GM19240 (cell line): ENCODE data around the gene CREB3L1.

Source experiments
- DNase-seq: peaks from one replicate; pipeline ENCODE4 v3.0.0; 2011; ENCODE audit warnings: low spot score; ENCODE audit not compliant: insufficient read length

The CREB3L1 gene

GRCh38 chr11:46342239-46342638, 64.8 kb downstream of the CREB3L1 start:
- no peak for DNase-seq

GRCh38 chr11:46343520-46343919, 66.1 kb downstream of the CREB3L1 start:
- no peak for DNase-seq

GRCh38 chr11:46345131-46345597, 67.7 kb downstream of the CREB3L1 start:
- no peak for DNase-seq

DNA sequence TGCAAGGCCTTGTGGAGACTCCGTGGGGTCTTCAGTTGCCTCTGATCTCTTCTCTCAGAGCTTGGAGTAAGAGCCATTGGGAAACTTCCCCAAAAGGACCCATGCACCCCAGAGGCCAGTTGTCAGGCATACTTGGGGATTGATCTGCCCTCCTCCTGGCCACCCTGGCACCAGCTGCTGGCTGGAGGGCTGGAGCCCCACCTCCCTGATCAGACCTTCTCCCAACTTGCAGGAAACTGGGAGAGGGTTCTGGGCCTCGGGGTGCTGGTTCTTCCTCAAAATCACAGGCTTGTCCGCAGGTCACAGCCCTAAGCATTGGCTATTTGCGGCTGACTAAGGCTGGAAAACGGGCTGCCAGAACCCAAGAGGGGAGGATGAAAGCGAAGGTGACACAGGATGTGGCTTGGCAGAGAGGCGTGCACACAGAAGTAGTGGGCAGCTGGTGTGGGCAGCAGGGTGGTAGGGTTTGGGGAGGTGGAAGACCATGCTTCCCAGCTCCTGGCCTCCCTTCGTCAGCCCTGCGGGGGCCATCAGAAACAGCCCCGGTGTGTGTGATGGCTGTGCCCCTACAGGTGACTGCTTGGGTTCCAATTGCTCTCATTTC, 68.5 kb downstream of the CREB3L1 start:
- DNase-seq = no peak

- DNase-seq = peak; percentile 87
These were observed 69.6 kb downstream of the CREB3L1 start, which contains the start of gene DGKZ for GRCh38 chr11:46346886-46347636. Gene DGKZ (plus strand): TSS chr11:46347463. CDS start chr11:46347660, 197 bp downstream.

DNA sequence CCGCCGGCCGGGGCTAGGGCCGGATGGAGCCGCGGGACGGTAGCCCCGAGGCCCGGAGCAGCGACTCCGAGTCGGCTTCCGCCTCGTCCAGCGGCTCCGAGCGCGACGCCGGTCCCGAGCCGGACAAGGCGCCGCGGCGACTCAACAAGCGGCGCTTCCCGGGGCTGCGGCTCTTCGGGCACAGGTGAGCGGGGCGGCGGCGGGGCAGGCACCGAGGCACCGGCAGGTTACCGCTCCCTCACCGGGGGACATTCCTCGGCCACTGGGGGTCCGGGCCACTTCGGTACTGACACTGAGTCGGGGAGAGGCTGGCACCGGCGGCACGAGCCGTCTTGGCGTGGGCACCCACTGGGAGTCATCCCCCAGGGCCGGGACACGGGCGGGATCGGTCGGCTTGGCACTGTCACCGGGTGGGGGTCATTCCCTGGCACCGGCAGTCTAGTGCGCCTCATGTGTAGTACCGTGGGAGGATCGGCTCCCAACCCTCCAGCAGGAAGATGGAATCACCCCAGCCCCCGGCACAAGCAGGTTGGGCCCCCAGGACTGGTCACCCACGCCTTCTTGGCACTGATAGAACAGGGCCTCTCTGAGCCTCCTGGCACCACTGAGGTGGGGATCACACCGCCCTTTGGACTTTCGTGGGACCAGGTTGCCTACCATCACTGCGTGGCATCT, 70.3 kb downstream of the CREB3L1 start:
- no peak for DNase-seq

DNA sequence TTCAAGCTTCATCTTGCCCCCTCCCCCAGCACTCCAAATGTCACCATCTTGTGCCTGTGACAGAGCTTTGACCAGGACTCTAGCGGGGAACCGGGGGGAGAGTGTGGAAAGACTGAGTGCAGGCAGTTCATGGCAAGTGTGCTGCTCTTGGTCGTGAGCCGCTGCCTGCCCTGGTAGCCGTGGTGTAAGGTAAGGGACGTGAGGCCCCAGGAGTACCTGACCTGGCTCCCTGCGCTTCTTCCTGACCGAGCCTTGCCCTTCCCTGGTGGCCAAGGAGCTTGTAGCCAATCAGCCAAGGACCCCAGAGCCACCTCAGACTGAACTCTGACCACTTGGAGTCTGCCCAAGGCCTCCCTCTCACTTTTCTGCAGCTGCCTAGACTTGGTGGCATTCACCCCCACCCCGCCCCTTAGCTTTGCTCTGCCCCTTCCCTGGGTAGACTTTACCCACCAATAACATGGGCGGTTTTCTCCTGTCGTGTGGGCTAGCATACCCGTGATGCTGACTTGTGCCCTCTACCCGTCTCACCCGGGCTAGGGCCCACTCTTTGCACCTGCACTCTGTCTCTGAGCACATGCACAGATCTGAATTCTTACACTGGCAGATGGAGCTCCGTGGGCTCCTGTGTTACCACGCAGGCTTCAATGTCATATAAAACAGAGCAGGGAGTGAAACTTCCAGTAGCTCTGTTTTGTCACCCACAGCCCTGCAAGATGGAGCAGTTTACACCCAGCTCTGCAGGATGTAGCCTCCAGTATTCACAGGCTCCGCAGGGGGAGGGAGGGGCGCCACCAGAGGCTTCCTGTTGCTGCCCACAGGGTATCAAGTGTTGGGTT, 71.3 kb downstream of the CREB3L1 start:
- no peak for DNase-seq

GRCh38 chr11:46350695-46351094, 73.2 kb downstream of the CREB3L1 start:
- no peak for DNase-seq

GRCh38 chr11:46351148-46351547, 73.7 kb downstream of the CREB3L1 start:
- no peak for DNase-seq

GRCh38 chr11:46351606-46352005, 74.1 kb downstream of the CREB3L1 start:
- DNase-seq = no peak

GRCh38 chr11:46352063-46352841, 74.8 kb downstream of the CREB3L1 start:
- no peak for DNase-seq

- DNase-seq = no peak
These were observed 76.2 kb downstream of the CREB3L1 start for GRCh38 chr11:46353698-46354097.

DNA sequence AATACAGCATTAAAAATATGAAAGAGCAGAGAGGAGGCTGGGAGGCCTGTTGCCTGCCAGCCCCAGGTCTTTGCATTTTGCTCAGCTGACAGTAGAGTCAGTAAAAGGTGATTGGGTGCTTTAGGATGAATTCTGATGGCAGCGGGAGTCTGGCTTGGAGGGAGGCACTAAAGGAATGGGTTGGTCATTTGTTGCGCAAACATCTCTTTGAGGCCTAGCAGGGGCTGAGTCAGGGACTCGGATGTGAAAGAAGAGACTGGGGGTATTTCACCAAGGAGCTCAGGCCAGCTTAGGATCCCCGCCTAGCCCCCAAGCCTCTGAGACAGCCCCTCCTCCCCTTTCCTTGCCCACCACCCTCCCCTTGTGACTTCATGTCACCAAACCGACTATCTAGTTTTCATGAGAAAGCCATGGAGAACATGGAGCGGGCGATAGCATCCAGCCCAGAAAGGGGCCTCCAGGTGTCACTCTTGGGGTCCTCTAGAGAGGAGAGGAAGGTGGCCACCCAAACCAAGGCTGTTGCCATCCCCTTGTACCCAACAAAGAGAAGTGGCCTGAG, 79.5 kb downstream of the CREB3L1 start:
- DNase-seq = no peak

DNA sequence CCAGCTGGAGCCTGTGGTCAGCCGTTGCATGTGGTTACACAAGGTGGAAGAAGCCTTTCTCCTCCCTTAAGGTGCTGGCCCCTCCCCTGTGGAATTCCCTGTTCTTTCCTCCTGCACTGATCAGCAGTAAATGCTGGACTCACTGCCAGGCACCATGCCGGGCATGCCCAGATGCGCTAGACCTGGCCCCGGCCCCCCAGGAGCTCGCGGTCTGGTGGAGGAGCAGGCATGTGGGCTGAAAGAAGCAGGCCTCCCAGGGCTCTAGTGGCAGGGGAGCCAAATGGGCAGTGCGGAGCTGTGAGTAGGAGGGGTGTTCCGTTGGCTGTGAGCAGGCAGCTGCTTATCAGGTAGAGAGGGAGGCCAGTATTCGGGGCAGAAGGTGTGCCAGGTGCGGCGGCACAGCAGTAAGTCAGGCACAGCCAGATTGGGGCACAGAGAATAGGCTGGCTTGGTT, 80.0 kb downstream of the CREB3L1 start:
- DNase-seq = no peak

DNA sequence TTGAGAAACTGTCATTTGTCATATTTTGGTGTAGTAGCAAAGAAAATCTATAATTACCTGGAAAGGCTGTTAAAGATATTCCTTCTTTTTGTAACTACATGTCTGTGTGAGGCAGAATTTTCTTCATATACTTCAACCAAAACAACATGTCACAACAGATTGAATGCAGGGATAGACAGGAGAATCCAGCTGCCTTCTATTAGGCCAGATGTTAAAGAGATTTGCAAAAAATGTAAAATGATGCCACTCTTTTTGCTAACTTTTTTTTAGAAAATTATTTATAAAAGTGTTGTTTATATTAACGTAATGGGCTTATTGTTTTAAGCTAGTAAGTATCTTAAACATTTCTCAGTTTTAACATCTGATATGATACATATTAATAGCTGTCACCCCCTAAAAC, 82.5 kb downstream of the CREB3L1 start:
- DNase-seq = no peak

DNA sequence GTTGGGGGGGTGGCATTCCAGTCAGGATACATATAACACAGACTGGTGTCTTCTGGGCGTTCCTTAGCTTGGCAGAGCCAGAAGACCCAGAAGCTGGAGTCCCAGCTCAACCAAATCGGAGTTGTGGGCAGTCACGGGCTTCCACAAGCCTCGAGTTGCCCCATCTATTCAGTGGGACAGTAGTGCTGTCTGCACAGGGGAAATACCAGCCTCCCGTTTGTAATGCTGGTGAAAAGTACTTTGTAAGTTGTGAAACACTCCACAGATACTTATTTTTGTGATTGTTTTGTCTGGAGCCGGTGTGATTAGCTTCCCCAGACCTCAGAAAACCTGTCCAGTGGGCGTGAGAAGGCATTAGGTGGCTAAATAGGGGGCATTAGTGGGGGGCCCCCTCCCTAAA, 83.4 kb downstream of the CREB3L1 start:
- DNase-seq = no peak

- DNase-seq = peak; percentile 97
These were observed 84.1 kb downstream of the CREB3L1 start for GRCh38 chr11:46361283-46362155.

DNA sequence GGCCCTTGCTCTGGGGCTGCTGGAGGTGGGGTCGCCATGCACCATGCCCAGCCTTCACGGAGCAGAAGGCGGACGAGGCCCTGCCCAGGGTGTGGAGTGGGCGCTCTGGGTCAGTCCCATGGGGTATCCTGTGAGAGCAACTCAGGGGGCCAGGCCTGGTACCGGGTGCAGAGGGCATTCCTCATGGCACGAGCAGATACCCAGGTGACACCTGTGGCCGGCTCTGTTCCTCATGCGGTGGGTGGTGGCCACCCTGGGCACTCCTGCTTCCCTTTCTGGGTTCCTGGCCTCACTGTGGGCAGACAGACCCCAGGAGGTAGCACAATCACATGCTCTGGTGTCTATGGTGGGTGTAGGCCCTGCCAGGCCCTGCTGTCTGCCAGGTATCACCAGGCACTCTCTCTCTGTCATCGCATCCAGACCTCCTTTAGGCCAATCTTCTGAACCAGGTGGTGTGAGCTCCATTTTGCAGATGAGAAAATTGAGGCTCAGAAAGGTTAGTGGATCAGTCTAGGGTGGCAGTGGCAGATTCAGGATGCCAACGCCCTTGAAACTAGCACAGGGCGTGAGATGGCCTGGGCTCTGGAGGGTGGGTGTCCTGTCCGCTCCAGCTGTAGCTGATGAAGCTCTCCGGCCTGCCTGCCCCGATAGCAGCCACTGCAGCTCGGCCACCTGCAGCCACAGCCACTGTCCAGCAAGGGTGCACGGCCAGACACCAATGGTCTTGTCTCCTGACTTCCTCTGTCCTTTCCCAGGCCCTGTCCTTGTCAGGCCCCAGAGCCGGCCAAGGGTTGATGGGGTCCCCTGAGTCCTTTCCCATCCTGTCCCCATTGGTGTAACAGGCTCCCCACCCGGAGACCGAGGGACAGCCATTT, 84.9 kb downstream of the CREB3L1 start:
- DNase-seq = no peak
